ENCODE data around the gene FSD1L. TPM values are rescaled to one million over a fixed set of nuclear protein-coding genes. Genes with fewer than 3 reads are reported as not detected.

Gene FSD1L
- total RNA-seq, 1 donor: 6.5 TPM

DNA sequence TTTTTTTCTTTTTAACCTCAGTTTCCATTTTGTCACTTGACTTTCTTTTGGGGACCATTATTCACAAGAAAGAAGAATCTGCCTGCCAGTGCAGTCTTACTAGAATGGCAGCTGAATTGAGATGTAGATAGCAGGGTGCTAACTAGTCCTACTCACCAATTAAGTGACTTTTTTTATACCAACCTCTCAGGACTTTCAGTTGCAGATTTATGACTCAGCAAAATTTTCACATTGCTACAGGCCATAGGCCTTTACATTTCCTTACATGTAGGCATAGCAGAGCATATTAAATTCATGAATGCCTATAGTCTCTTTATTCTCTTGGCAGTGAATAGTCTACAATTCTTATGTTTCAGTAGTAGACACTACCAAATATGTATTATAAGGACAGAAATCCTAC is 56.0 kb downstream of the FSD1L start:
- H3K36me3 ChIP-seq (ENCODE audit: insufficient read depth, low read length): peaks cover 3% of the 10 kb centered on the region
- no peaks in the 10 kb centered on the region for H4K20me1 ChIP-seq (ENCODE audit: insufficient read depth, low read length)
- H3K4me1 ChIP-seq (ENCODE audit: insufficient read depth, low read length): peaks cover 4% of the 10 kb centered on the region
- no peak overlapping the region for H3K4me3 ChIP-seq (ENCODE audit: insufficient read depth, low read length)
- TF ChIP-seq, protein P1, sequence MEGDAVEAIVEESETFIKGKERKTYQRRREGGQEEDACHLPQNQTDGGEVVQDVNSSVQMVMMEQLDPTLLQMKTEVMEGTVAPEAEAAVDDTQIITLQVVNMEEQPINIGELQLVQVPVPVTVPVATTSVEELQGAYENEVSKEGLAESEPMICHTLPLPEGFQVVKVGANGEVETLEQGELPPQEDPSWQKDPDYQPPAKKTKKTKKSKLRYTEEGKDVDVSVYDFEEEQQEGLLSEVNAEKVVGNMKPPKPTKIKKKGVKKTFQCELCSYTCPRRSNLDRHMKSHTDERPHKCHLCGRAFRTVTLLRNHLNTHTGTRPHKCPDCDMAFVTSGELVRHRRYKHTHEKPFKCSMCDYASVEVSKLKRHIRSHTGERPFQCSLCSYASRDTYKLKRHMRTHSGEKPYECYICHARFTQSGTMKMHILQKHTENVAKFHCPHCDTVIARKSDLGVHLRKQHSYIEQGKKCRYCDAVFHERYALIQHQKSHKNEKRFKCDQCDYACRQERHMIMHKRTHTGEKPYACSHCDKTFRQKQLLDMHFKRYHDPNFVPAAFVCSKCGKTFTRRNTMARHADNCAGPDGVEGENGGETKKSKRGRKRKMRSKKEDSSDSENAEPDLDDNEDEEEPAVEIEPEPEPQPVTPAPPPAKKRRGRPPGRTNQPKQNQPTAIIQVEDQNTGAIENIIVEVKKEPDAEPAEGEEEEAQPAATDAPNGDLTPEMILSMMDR (IDR thresholded peaks at IDR 0.05; ENCODE audit: extremely low read depth, low read depth, low read length): no peak
- H3K27ac ChIP-seq (ENCODE audit: low read depth, low read length): no peak overlapping the region
- peaks cover 10% of the 10 kb centered on the region for H3K79me2 ChIP-seq (ENCODE audit: insufficient read depth, low read length)
- no peaks in the 10 kb centered on the region for H3K27me3 ChIP-seq (ENCODE audit: insufficient read depth, low read length)
- H3K4me2 ChIP-seq (ENCODE audit: insufficient read depth, low read length): no peak overlapping the region
- H2AFZ ChIP-seq (ENCODE audit: low read length): no peak overlapping the region
- no peak for DNase-seq (ENCODE audit: insufficient read length, low spot score, missing footprints)
- H3K9me3 ChIP-seq (ENCODE audit: low read depth, low read length): no peaks in the 10 kb centered on the region

DNA sequence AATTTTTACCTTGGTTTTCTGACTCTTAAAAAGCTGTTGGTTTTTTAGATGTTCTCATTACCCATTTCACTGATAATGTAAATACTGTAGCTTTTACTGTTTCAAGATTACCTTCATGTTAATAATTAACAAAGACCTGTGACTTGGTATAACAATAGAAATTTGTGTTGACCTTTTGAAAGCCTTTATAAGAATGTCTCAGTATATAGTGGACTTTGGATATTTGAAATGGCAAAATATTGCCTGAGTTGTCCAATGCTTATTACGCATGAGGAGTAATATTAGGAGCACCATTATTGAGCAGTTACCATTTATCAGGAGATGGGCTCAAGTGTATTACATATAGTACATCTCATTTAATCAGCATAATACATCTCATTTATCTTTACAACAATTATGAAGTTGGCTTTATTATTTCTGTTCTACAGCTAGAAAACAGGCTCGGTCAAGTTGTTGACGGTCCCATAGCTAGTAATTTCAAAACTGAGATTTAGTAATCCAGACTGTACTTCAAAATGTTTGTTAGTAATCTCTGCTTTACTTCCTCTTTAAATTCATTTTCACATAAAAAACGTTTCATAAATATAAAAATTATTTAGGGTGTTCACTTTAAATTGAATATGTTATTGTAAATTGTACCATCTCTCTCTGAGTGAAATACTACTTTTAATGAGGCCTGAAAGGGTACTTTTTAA is 59.4 kb downstream of the FSD1L start:
- TF ChIP-seq, protein P1 (IDR thresholded peaks at IDR 0.05; ENCODE audit: extremely low read depth, low read depth, low read length): no peak
- Histone ChIP-seq H3K4me3 (ENCODE audit: insufficient read depth, low read length) (no peak overlapping the region), H4K20me1 (ENCODE audit: insufficient read depth, low read length) (peaks cover 5% of the 10 kb centered on the region), H3K36me3 (ENCODE audit: insufficient read depth, low read length) (peaks cover 3% of the 10 kb centered on the region), H2AFZ (ENCODE audit: low read length) (no peak overlapping the region), H3K79me2 (ENCODE audit: insufficient read depth, low read length) (peaks cover 8% of the 10 kb centered on the region), H3K27me3 (ENCODE audit: insufficient read depth, low read length) (no peaks in the 10 kb centered on the region), H3K27ac (ENCODE audit: low read depth, low read length) (no peak overlapping the region), H3K9me3 (ENCODE audit: low read depth, low read length) (no peaks in the 10 kb centered on the region), H3K4me1 (ENCODE audit: insufficient read depth, low read length) (peaks cover 16% of the 10 kb centered on the region), H3K4me2 (ENCODE audit: insufficient read depth, low read length) (no peak overlapping the region)
- DNase-seq (ENCODE audit: insufficient read length, low spot score, missing footprints): no peak

DNA sequence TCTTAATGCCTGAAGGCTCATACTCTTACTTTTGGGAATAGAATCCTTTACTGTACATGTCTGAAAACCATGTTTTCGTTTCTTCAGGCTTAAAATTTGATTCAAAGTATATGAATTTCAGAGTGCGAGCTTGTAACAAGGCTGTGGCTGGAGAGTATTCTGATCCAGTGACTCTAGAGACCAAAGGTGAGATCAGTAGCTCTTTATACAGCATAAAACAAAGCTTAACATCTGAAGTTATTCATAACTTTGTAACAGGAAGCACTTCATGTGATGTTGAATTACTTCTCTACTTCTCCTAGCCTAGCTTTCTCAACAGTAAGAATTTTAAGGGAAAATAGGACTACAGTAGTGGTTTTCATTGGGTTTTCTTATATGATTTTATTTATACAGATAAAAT is 60.7 kb downstream of the FSD1L start:
- TF ChIP-seq, protein P1 (IDR thresholded peaks at IDR 0.05; ENCODE audit: extremely low read depth, low read depth, low read length): no peak
- peaks cover 9% of the 10 kb centered on the region for H3K36me3 ChIP-seq (ENCODE audit: insufficient read depth, low read length)
- H3K4me3 ChIP-seq (ENCODE audit: insufficient read depth, low read length): no peak overlapping the region
- H3K4me2 ChIP-seq (ENCODE audit: insufficient read depth, low read length): no peak overlapping the region
- no peak overlapping the region for H3K27ac ChIP-seq (ENCODE audit: low read depth, low read length)
- H3K79me2 ChIP-seq (ENCODE audit: insufficient read depth, low read length): peaks cover 6% of the 10 kb centered on the region
- peaks cover 5% of the 10 kb centered on the region for H4K20me1 ChIP-seq (ENCODE audit: insufficient read depth, low read length)
- no peak overlapping the region for H2AFZ ChIP-seq (ENCODE audit: low read length)
- no peaks in the 10 kb centered on the region for H3K27me3 ChIP-seq (ENCODE audit: insufficient read depth, low read length)
- H3K9me3 ChIP-seq (ENCODE audit: low read depth, low read length): no peaks in the 10 kb centered on the region
- H3K4me1 ChIP-seq (ENCODE audit: insufficient read depth, low read length): peaks cover 16% of the 10 kb centered on the region
- no peak for DNase-seq (ENCODE audit: insufficient read length, low spot score, missing footprints)

DNA sequence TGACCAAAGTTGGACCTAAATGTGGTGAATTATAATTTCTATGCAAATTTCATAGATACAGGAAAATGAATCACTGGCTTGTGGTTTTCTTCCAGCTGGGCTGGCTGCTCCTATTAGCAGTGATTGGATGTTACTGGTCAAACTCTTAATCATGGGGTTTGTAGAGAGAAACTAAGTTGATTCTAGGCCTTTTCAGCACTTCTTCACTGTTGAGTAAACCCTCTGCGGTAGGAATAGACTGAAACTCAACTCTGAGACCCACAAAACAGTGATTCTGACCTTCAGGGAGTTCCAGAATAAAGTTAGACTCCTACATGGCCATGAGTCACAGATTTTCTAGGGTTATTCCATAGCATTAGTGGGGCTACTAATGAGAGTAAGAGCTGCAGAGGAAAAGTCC is 62.2 kb downstream of the FSD1L start:
- TF ChIP-seq, protein P1 (IDR thresholded peaks at IDR 0.05; ENCODE audit: extremely low read depth, low read depth, low read length): no peak
- Histone ChIP-seq H3K4me2 (ENCODE audit: insufficient read depth, low read length) (peak overlapping the region; percentile 61), H3K27me3 (ENCODE audit: insufficient read depth, low read length) (no peaks in the 10 kb centered on the region), H3K36me3 (ENCODE audit: insufficient read depth, low read length) (peaks cover 9% of the 10 kb centered on the region), H3K9me3 (ENCODE audit: low read depth, low read length) (no peaks in the 10 kb centered on the region), H3K79me2 (ENCODE audit: insufficient read depth, low read length) (no peaks in the 10 kb centered on the region), H4K20me1 (ENCODE audit: insufficient read depth, low read length) (peaks cover 5% of the 10 kb centered on the region), H2AFZ (ENCODE audit: low read length) (no peak overlapping the region), H3K27ac (ENCODE audit: low read depth, low read length) (peak overlapping the region; percentile 57), H3K4me1 (ENCODE audit: insufficient read depth, low read length) (peaks cover 12% of the 10 kb centered on the region), H3K4me3 (ENCODE audit: insufficient read depth, low read length) (no peak overlapping the region)
- DNase-seq (ENCODE audit: insufficient read length, low spot score, missing footprints): peak; percentile 89

Data from osteoblast (primary cell).